Activated T-cell treated with anti-CD3 and anti-CD28 coated beads, Interleukin-2, amount 50 U/mL, for 4 hours (primary cell): ENCODE measurements around the gene GJC3. TPM values are rescaled to one million over a fixed set of nuclear protein-coding genes. Genes with fewer than 3 reads are reported as not detected.
"Not testable (repeated sequence)": the region's sequence is repeated elsewhere in the genome, so short reads cannot be mapped to it uniquely, and the experiment has no call there.

Experiments
- ATAC-seq, 2 donors: fragments of 200-7000 bp; cut with Tn5 transposase; one replicate each; pipeline ENCODE4 v1.10.0; 2021
- DNase-seq: peaks from one replicate; pipeline ENCODE4 v3.0.0-alpha.2; 2020
- H3K27me3 Mint-ChIP-seq: one replicate; pipeline ENCODE4 v1.8.0; 2021; ENCODE audit warnings: low read depth, mixed read lengths
- H3K36me3 Mint-ChIP-seq: one replicate; pipeline ENCODE4 v1.8.0; 2022; ENCODE audit warnings: mixed read lengths; ENCODE audit not compliant: insufficient read depth
- H3K4me1 Mint-ChIP-seq: one replicate; pipeline ENCODE4 v1.8.0; 2021; ENCODE audit warnings: low read depth, mixed read lengths
- H3K4me3 Mint-ChIP-seq: one replicate; pipeline ENCODE4 v1.8.0; 2021; ENCODE audit warnings: mild to moderate bottlenecking, moderate library complexity, mixed read lengths
- H3K9me3 Mint-ChIP-seq: one replicate; pipeline ENCODE4 v1.8.0; 2021; ENCODE audit warnings: mixed read lengths
- total RNA-seq, 3 donors: library from RNA; stranded (reverse); gene quantifications; one replicate each; pipeline ENCODE4 v1.2.1, GENCODE V29; 2021

GJC3 gene
- total RNA-seq, 3 donors from 2014 or later = 0.24 to 0.40 (median 0.29) TPM

GRCh38 chr7:99949645-99950228 lies 20.3 kb upstream of the GJC3 start:
- Mint-ChIP-seq H3K36me3 (no peaks in the 10 kb centered on the region), H3K4me1 (no peaks in the 10 kb centered on the region), H3K4me3 (no peak overlapping the region), H3K9me3 (no peaks in the 10 kb centered on the region), H3K27me3 (peaks cover 10% of the 10 kb centered on the region)
- DNase-seq (no peak), ATAC-seq (no peak)

GRCh38 chr7:99947608-99948007 lies 18.2 kb upstream of the GJC3 start:
- Mint-ChIP-seq H3K27me3 (peaks cover 18% of the 10 kb centered on the region), H3K36me3 (no peaks in the 10 kb centered on the region), H3K4me1 (peaks cover 7% of the 10 kb centered on the region), H3K9me3 (no peaks in the 10 kb centered on the region), H3K4me3 (no peak overlapping the region)
- no peak for ATAC-seq
- no peak for DNase-seq

DNA sequence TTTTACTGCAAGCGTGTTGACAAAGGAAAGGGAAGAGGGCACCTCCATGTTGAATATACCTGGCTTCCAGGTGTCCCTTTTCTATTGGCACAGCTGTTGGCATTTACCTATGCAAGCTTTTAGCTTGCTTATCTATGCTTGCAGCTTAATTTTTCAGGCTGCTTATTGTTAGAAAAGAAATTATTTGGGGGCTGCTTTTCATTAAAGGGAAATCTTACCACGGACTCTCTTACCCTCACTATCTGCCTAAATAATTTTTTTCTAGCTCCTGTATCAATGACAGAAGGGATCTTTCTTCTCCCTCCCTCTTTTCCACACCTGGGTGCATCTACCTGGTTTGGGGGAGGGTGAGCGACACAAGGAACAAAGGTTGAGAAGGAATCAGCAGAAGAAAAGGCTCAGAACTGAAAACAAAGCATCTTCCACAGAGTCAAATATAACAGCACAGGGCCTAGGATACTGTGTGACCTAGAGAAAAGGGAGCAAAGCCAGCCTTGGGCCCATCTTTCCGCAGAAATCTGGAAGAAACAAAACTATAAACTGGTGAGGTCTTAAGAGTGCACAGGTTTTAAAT lies 15.2 kb upstream of the GJC3 start:
- Mint-ChIP-seq H3K36me3 (no peaks in the 10 kb centered on the region), H3K4me3 (no peak overlapping the region), H3K27me3 (peaks cover 29% of the 10 kb centered on the region), H3K4me1 (peaks cover 7% of the 10 kb centered on the region), H3K9me3 (no peaks in the 10 kb centered on the region)
- ATAC-seq (no peak), DNase-seq (no peak)

GRCh38 chr7:99943641-99944496 lies 14.4 kb upstream of the GJC3 start:
- Mint-ChIP-seq H3K9me3 (peaks cover 6% of the 10 kb centered on the region), H3K27me3 (peaks cover 30% of the 10 kb centered on the region)

GRCh38 chr7:99938296-99938695 lies 8.9 kb upstream of the GJC3 start:
- DNase-seq (no peak), ATAC-seq (no peak)
- H3K9me3 Mint-ChIP-seq = peaks cover 11% of the 10 kb centered on the region
- no peak overlapping the region for H3K4me3 Mint-ChIP-seq
- H3K4me1 Mint-ChIP-seq = peaks cover 7% of the 10 kb centered on the region
- no peaks in the 10 kb centered on the region for H3K36me3 Mint-ChIP-seq
- H3K27me3 Mint-ChIP-seq = peaks cover 32% of the 10 kb centered on the region

More at GRCh38 chr7:99943641-99944496, 14.4 kb upstream of the GJC3 start:
- H3K4me3 Mint-ChIP-seq = peak overlapping the region; percentile 14
- ATAC-seq = no peak
- H3K36me3 Mint-ChIP-seq = no peaks in the 10 kb centered on the region
- no peak for DNase-seq
- peaks cover 7% of the 10 kb centered on the region for H3K4me1 Mint-ChIP-seq

- not testable (repeated sequence) for H3K36me3 Mint-ChIP-seq, H3K4me3 Mint-ChIP-seq, DNase-seq, ATAC-seq
- Mint-ChIP-seq H3K4me1 (peaks cover 12% of the 10 kb centered on the region), H3K9me3 (peaks cover 11% of the 10 kb centered on the region), H3K27me3 (peaks cover 17% of the 10 kb centered on the region)
Observed at GRCh38 chr7:99935009-99935408, 5.6 kb upstream of the GJC3 start.

DNA sequence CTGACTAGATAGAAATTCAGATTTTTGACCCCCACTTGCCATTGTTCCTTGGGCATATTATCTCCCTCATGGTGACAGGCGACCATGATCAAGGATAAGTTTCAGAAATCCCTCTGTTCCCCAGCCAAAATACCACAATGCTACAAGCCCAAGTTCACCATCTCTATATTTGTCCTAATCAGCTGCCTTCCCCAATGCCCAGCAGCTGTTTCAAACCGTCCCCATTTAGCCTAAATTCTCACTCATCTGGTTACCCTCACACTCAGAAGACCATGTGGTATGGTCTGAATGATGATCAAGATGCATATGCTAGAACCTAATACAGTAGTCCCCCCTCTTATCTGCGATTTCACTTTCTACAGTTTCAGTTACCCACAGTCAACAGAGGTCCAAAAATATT lies 956 bp upstream of the GJC3 start:
- Mint-ChIP-seq H3K27me3 (peaks cover 25% of the 10 kb centered on the region), H3K4me3 (no peak overlapping the region), H3K9me3 (no peaks in the 10 kb centered on the region), H3K4me1 (peaks cover 28% of the 10 kb centered on the region), H3K36me3 (no peaks in the 10 kb centered on the region)
- ATAC-seq (no peak), DNase-seq (no peak)

DNA sequence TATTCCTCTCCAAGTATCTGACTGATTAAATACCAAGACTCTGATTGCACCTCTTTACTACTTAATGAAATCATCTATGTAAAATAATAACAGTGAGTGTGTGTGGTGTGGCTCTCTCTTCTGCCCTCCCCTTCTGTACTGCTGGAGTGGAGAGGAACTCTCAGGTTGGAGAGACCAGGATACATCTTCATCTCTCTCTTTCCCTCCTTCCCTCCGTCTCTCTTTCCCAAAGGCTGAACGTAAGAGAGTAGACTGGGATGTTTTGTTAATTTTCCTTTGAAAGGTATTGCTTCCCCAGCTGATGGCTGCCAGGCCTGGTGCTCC lies 272 bp upstream of the GJC3 start:
- peak; percentile 39 to 62 for ATAC-seq
- H3K36me3 Mint-ChIP-seq = no peaks in the 10 kb centered on the region
- H3K27me3 Mint-ChIP-seq = peaks cover 23% of the 10 kb centered on the region
- DNase-seq = no peak
- H3K9me3 Mint-ChIP-seq = no peaks in the 10 kb centered on the region
- peaks cover 23% of the 10 kb centered on the region for H3K4me1 Mint-ChIP-seq
- peak overlapping the region; percentile 72 for H3K4me3 Mint-ChIP-seq

DNA sequence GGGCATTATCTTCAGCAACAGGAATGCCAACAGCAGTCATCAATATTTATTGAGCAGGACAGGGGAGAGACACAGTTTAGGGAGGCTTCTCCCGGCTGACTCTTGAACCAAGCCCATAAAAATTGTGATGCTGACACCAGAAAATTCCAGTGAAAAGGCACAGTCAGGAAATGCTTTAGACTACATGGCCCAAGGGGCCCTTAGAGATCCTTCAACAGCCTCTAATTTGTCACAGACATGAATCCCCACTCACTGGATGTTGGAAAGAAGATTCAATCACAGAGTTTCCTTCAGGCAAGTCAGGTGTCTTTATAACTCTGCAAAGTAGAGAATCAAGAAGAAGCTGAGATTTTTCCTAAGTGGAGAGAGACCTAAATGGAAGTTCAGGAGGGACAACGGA lies 1.2 kb downstream of the GJC3 start:
- Mint-ChIP-seq H3K27me3 (peaks cover 23% of the 10 kb centered on the region), H3K9me3 (no peaks in the 10 kb centered on the region), H3K4me1 (peaks cover 23% of the 10 kb centered on the region), H3K36me3 (no peaks in the 10 kb centered on the region), H3K4me3 (peak overlapping the region; percentile 48)
- DNase-seq (no peak), ATAC-seq (no peak)

DNA sequence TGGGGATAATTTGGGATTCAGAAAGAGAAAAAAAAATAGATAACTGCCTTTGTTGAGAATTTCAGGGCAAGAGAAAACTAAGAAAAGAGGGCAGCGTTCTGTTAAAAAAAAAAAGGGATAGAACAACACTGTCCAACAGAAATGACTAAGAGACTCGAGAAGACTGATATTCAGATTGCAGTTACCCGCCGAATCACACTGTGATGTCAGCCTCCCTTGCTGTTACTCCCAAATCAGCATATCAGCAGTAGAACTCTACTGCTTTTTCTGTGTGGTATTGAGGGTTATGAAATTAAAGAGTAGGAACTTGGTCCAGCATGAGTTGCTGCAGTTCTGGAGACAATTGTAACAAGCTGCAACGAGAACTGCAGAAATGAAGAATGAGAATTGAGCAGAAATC lies 1.9 kb downstream of the GJC3 start:
- Mint-ChIP-seq H3K4me1 (peaks cover 23% of the 10 kb centered on the region), H3K4me3 (no peak overlapping the region), H3K36me3 (no peaks in the 10 kb centered on the region), H3K9me3 (no peaks in the 10 kb centered on the region), H3K27me3 (peaks cover 23% of the 10 kb centered on the region)
- no peak for ATAC-seq
- DNase-seq = no peak

DNA sequence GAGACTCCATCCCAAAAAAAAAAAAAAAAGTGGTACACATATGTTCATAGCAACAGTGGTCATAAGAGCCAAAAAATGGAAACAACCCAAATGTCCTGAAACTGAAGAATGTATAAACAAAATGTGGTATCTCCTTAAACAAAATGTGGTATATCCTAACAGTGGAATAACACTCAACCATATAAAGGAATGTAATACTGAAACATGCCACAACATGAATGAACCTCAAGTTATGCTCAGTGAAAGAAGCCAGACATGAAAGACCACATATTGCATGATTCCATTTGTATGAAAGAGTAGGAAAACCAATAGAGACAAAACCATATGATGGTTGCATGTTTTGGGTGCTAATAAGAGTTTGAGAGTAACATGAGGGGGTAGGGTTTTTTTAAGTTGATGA lies 3.1 kb downstream of the GJC3 start:
- Mint-ChIP-seq H3K4me3 (no peak overlapping the region), H3K36me3 (no peaks in the 10 kb centered on the region), H3K4me1 (peaks cover 23% of the 10 kb centered on the region), H3K9me3 (no peaks in the 10 kb centered on the region), H3K27me3 (peaks cover 23% of the 10 kb centered on the region)
- DNase-seq (no peak), ATAC-seq (no peak)

DNA sequence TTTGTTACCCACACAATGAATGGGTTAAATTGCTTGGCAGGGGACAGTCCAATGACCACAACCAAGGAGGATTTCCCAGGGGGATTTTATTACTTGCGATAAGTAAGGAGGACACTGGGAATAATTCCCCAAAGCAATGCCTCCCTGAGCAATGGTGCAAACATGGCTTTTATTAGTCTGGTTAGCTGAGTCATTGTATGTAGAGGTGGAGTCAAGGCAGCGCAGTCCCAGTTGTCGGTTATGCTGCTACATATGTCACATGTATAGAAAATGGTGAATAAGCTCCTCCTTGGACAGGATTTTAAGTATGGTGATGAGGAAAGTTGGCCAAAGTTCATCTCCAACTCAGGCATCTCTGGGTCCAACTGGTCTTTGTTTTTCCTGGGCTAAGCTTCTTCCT lies 6.2 kb downstream of the GJC3 start:
- ATAC-seq (no peak), DNase-seq (no peak)
- peaks cover 4% of the 10 kb centered on the region for H3K36me3 Mint-ChIP-seq
- peaks cover 14% of the 10 kb centered on the region for H3K27me3 Mint-ChIP-seq
- H3K4me1 Mint-ChIP-seq = peaks cover 15% of the 10 kb centered on the region
- no peak overlapping the region for H3K4me3 Mint-ChIP-seq
- H3K9me3 Mint-ChIP-seq = no peaks in the 10 kb centered on the region

GRCh38 chr7:99920149-99920548 lies 9.3 kb downstream of the GJC3 start:
- H3K27me3 Mint-ChIP-seq = no peaks in the 10 kb centered on the region
- peaks cover 16% of the 10 kb centered on the region for H3K36me3 Mint-ChIP-seq
- no peak for ATAC-seq
- no peaks in the 10 kb centered on the region for H3K9me3 Mint-ChIP-seq
- peaks cover 42% of the 10 kb centered on the region for H3K4me1 Mint-ChIP-seq
- no peak for DNase-seq
- peak overlapping the region; percentile 95 for H3K4me3 Mint-ChIP-seq

- ATAC-seq (no peak), DNase-seq (no peak)
- Mint-ChIP-seq H3K4me3 (peak overlapping the region; percentile 95), H3K36me3 (peaks cover 16% of the 10 kb centered on the region), H3K27me3 (no peaks in the 10 kb centered on the region), H3K9me3 (no peaks in the 10 kb centered on the region), H3K4me1 (peaks cover 44% of the 10 kb centered on the region)
Observed at GRCh38 chr7:99919814-99920112, 9.7 kb downstream of the GJC3 start.
